Chondrocyte (in vitro differentiated cells): ENCODE measurements around the gene ACVR1. TPM values are rescaled to one million over a fixed set of nuclear protein-coding genes. Genes with fewer than 3 reads are reported as not detected.

Source experiments
- DNase-seq: peaks from one replicate; pipeline ENCODE4 v3.0.0; 2021; ENCODE audit warnings: mixed read lengths, low spot score
- H3K27ac Mint-ChIP-seq: one replicate; pipeline ENCODE4 v1.8.0; 2021; ENCODE audit warnings: mild to moderate bottlenecking, moderate library complexity, mixed read lengths; ENCODE audit not compliant: unreplicated experiment
- H3K27me3 Mint-ChIP-seq: 2 replicates; pipeline ENCODE4 v1.8.0; 2021; ENCODE audit warnings: low read depth, mixed read lengths
- H3K36me3 Mint-ChIP-seq: 2 replicates; pipeline ENCODE4 v1.8.0; 2021; ENCODE audit warnings: low read depth, mixed read lengths
- H3K4me1 Mint-ChIP-seq: 2 replicates; pipeline ENCODE4 v1.8.0; 2021; ENCODE audit warnings: low read depth, mild to moderate bottlenecking, mixed read lengths
- H3K4me3 Mint-ChIP-seq: one replicate; pipeline ENCODE4 v1.8.0; 2021; ENCODE audit warnings: mild to moderate bottlenecking, moderate library complexity, mixed read lengths; ENCODE audit not compliant: unreplicated experiment
- H3K9me3 Mint-ChIP-seq: 2 replicates; pipeline ENCODE4 v1.8.0; 2021; ENCODE audit warnings: low read depth, mixed read lengths
- CTCF ChIP-seq: fragments of 200-600 bp; sonication (generic); IDR thresholded peaks from 2 replicates; pipeline ENCODE4 v1.5.0; 2021; ENCODE audit warnings: antibody characterized with exemption, mild to moderate bottlenecking, moderate library complexity
- total RNA-seq: library from RNA; stranded (reverse); gene quantifications from 3 replicates; pipeline ENCODE4 v1.2.1, GENCODE V29; 2021

Gene ACVR1
- total RNA-seq, 1 donor from 2014 or later = 81.7 TPM

GRCh38 chr2:157698430-157698829 is 177.7 kb downstream of the ACVR1 start:
- H3K9me3 Mint-ChIP-seq = peaks cover 26% of the 10 kb centered on the region
- H3K4me3 Mint-ChIP-seq = no peak overlapping the region
- H3K27me3 Mint-ChIP-seq = no peaks in the 10 kb centered on the region
- DNase-seq = no peak
- H3K4me1 Mint-ChIP-seq = peaks cover 2% of the 10 kb centered on the region
- peaks cover 27% of the 10 kb centered on the region for H3K36me3 Mint-ChIP-seq
- H3K27ac Mint-ChIP-seq = no peak overlapping the region
- TF ChIP-seq CTCF = no peak

GRCh38 chr2:157696036-157696435 is 180.1 kb downstream of the ACVR1 start:
- no peak for TF ChIP-seq CTCF
- Mint-ChIP-seq H3K36me3 (peaks cover 19% of the 10 kb centered on the region), H3K27me3 (no peaks in the 10 kb centered on the region), H3K27ac (no peak overlapping the region), H3K4me1 (peaks cover 23% of the 10 kb centered on the region), H3K9me3 (peaks cover 15% of the 10 kb centered on the region), H3K4me3 (no peak overlapping the region)
- no peak for DNase-seq

- peaks cover 21% of the 10 kb centered on the region for H3K9me3 Mint-ChIP-seq
- no peak overlapping the region for H3K4me3 Mint-ChIP-seq
- H3K4me1 Mint-ChIP-seq = peaks cover 25% of the 10 kb centered on the region
- no peak for DNase-seq
- H3K27me3 Mint-ChIP-seq = no peaks in the 10 kb centered on the region
- peak overlapping the region; percentile 37 for H3K27ac Mint-ChIP-seq
- TF ChIP-seq CTCF = no peak
- H3K36me3 Mint-ChIP-seq = peaks cover 22% of the 10 kb centered on the region
Measured at GRCh38 chr2:157692768-157693167, 183.4 kb downstream of the ACVR1 start.

GRCh38 chr2:157691695-157692094 is 184.4 kb downstream of the ACVR1 start:
- peaks cover 25% of the 10 kb centered on the region for H3K4me1 Mint-ChIP-seq
- DNase-seq = no peak
- H3K36me3 Mint-ChIP-seq = peaks cover 26% of the 10 kb centered on the region
- H3K4me3 Mint-ChIP-seq = no peak overlapping the region
- no peaks in the 10 kb centered on the region for H3K27me3 Mint-ChIP-seq
- H3K27ac Mint-ChIP-seq = no peak overlapping the region
- TF ChIP-seq CTCF = no peak
- H3K9me3 Mint-ChIP-seq = peaks cover 21% of the 10 kb centered on the region

- Mint-ChIP-seq H3K4me1 (peaks cover 25% of the 10 kb centered on the region), H3K9me3 (peaks cover 21% of the 10 kb centered on the region), H3K27ac (no peak overlapping the region), H3K27me3 (no peaks in the 10 kb centered on the region), H3K4me3 (no peak overlapping the region), H3K36me3 (peaks cover 26% of the 10 kb centered on the region)
- no peak for DNase-seq
- TF ChIP-seq CTCF = no peak
Measured at GRCh38 chr2:157691131-157691530, 185.0 kb downstream of the ACVR1 start.

Other genes with a start within 250 kb of the ACVR1 start
- gene ACVR1C, start 247.5 kb downstream of the ACVR1 start, total RNA-seq = 0.05 to 0.31 TPM (median 0.17 TPM) in 3 replicates
- 0.60 TPM in 1 of 3 replicates, not detected in the others for gene UPP2, start 225.5 kb upstream of the ACVR1 start, total RNA-seq